DND-41 (cell line): ENCODE results near the gene APH1B.

Experiments used
- EZH2 ChIP-seq: IDR thresholded peaks from 3 replicates; pipeline ENCODE4 v1.6.1; 2012; ENCODE audit warnings: borderline replicate concordance, low read depth, mild to moderate bottlenecking, moderate library complexity, low read length, inconsistent platforms; ENCODE audit not compliant: severe bottlenecking
- TF ChIP-seq, protein P1 (sequence below): IDR thresholded peaks from 2 replicates; pipeline ENCODE4 v1.5.1; 2012; ENCODE audit warnings: borderline replicate concordance, low read length, moderate library complexity, mild to moderate bottlenecking; ENCODE audit not compliant: poor library complexity, severe bottlenecking; ENCODE audit errors: extremely low read depth

- TF ChIP-seq, protein P1, sequence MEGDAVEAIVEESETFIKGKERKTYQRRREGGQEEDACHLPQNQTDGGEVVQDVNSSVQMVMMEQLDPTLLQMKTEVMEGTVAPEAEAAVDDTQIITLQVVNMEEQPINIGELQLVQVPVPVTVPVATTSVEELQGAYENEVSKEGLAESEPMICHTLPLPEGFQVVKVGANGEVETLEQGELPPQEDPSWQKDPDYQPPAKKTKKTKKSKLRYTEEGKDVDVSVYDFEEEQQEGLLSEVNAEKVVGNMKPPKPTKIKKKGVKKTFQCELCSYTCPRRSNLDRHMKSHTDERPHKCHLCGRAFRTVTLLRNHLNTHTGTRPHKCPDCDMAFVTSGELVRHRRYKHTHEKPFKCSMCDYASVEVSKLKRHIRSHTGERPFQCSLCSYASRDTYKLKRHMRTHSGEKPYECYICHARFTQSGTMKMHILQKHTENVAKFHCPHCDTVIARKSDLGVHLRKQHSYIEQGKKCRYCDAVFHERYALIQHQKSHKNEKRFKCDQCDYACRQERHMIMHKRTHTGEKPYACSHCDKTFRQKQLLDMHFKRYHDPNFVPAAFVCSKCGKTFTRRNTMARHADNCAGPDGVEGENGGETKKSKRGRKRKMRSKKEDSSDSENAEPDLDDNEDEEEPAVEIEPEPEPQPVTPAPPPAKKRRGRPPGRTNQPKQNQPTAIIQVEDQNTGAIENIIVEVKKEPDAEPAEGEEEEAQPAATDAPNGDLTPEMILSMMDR, result no peak
- TF ChIP-seq EZH2, result no peak
These were observed 18.8 kb downstream of the APH1B start for GRCh38 chr15:63296195-63296594.
